ENCODE data around the gene AADACL2. TPM values are rescaled to one million over a fixed set of nuclear protein-coding genes. Genes with fewer than 3 reads are reported as not detected.

AADACL2 gene
- polyA plus RNA-seq, 3 donors = not detected

- H3K9me3 ChIP-seq (replicated peaks in 1 of 2; ENCODE audit: control insufficient read depth in 1 of 2, insufficient read depth in 1 of 2, low read length in 2 of 2) = no peaks in the 10 kb centered on the region
- WGBS (ENCODE audit: insufficient coverage) = 100% methylated on average over 1 of the region's 2 CpGs
- H4K20me1 ChIP-seq (ENCODE audit: insufficient read depth, low read length) = no peaks in the 10 kb centered on the region
- H3K4me3 ChIP-seq (replicated peaks in 1 of 3; ENCODE audit: low read depth in 2 of 3, low read length in 3 of 3) = no peak overlapping the region
- Mint-ChIP-seq H3K36me3 (no peaks in the 10 kb centered on the region), H3K9me3 (peaks cover 0 to 9% (median 3%) of the 10 kb centered on the region in 7 donors), H3K4me3 (no peak overlapping the region), H3K4me1 (no peaks in the 10 kb centered on the region), H3K27ac (no peak overlapping the region), H3K27me3 (ENCODE audit: low read depth in 3 of 3) (peaks cover 0 to 3% (median 0%) of the 10 kb centered on the region in 3 donors)
- H3K4me1 ChIP-seq (ENCODE audit: control insufficient read depth in 1 of 2, insufficient read depth in 2 of 2, low read length in 2 of 2) = no peaks in the 10 kb centered on the region
- no peaks in the 10 kb centered on the region for H3K27me3 ChIP-seq (ENCODE audit: control insufficient read depth in 2 of 2, insufficient read depth in 2 of 2, low read length in 2 of 2)
- DNase-seq = no peak
- H3K27ac ChIP-seq (ENCODE audit: low read depth in 1 of 2, low read length in 2 of 2) = no peak overlapping the region
- H2AFZ ChIP-seq (ENCODE audit: insufficient read depth, low read depth, low read length, poor library complexity, severe bottlenecking) = no peak overlapping the region
- H3K79me2 ChIP-seq (ENCODE audit: insufficient read depth, low read length) = no peaks in the 10 kb centered on the region
- no peak overlapping the region for H3K4me2 ChIP-seq (replicated peaks; ENCODE audit: extremely low read depth, low read length, poor library complexity, severe bottlenecking)
- no peaks in the 10 kb centered on the region for H3K36me3 ChIP-seq (replicated peaks in 1 of 2; ENCODE audit: control insufficient read depth in 1 of 2, insufficient read depth in 2 of 2, low read length in 2 of 2)
- intact Hi-C loops (cut with micrococcal nuclease) = no loop called here
- H3K9ac ChIP-seq (ENCODE audit: insufficient read depth, low read length, poor library complexity, severe bottlenecking) = no peak overlapping the region
- TF ChIP-seq CTCF (IDR thresholded peaks at IDR 0.05) = no peak
Measured at GRCh38 chr3:151732861-151733260, 866 bp upstream of the AADACL2 start.

DNA sequence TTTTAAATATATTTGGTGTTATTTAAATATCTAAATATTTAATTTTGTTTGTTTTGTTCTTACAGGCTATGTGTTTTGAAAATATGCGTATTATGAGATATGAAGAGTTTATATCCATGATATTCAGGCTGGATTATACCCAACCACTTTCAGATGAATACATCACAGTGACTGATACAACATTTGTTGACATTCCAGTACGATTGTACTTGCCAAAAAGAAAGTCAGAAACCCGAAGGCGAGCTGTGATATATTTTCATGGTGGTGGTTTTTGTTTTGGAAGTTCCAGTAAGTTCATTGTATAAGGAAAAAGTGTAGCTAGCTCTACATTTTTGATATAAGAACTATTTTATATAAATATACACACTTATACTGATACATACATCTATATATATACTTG lies 6.9 kb downstream of the AADACL2 start:
- no CpG with 5 or more reads among the region's 4 CpGs for WGBS (ENCODE audit: insufficient coverage)
- TF ChIP-seq CTCF (IDR thresholded peaks at IDR 0.05) = no peak

More for the DNA sequence above, 6.9 kb downstream of the AADACL2 start:
- H3K27me3 ChIP-seq (ENCODE audit: control insufficient read depth in 2 of 2, insufficient read depth in 2 of 2, low read length in 2 of 2) = no peaks in the 10 kb centered on the region
- H3K27ac ChIP-seq (ENCODE audit: low read depth in 1 of 2, low read length in 2 of 2) = no peak overlapping the region
- H3K4me3 Mint-ChIP-seq = no peak overlapping the region
- H3K36me3 ChIP-seq (replicated peaks in 1 of 2; ENCODE audit: control insufficient read depth in 1 of 2, insufficient read depth in 2 of 2, low read length in 2 of 2) = no peaks in the 10 kb centered on the region
- H3K27ac Mint-ChIP-seq = no peak overlapping the region
- H3K9me3 ChIP-seq (replicated peaks in 1 of 2; ENCODE audit: control insufficient read depth in 1 of 2, insufficient read depth in 1 of 2, low read length in 2 of 2) = no peaks in the 10 kb centered on the region
- H4K20me1 ChIP-seq (ENCODE audit: insufficient read depth, low read length) = no peaks in the 10 kb centered on the region
- intact Hi-C loops (cut with micrococcal nuclease) = no loop called here
- H3K4me1 Mint-ChIP-seq = peaks cover 14% of the 10 kb centered on the region
- H3K36me3 Mint-ChIP-seq = no peaks in the 10 kb centered on the region
- no peak overlapping the region for H2AFZ ChIP-seq (ENCODE audit: insufficient read depth, low read depth, low read length, poor library complexity, severe bottlenecking)
- no peaks in the 10 kb centered on the region for H3K79me2 ChIP-seq (ENCODE audit: insufficient read depth, low read length)
- no peak for DNase-seq
- peaks cover 0 to 3% (median 1%) of the 10 kb centered on the region in 3 donors for H3K27me3 Mint-ChIP-seq (ENCODE audit: low read depth in 3 of 3)
- no peak overlapping the region for H3K9ac ChIP-seq (ENCODE audit: insufficient read depth, low read length, poor library complexity, severe bottlenecking)
- H3K4me3 ChIP-seq (replicated peaks in 1 of 3; ENCODE audit: low read depth in 2 of 3, low read length in 3 of 3) = no peak overlapping the region
- H3K4me1 ChIP-seq (ENCODE audit: control insufficient read depth in 1 of 2, insufficient read depth in 2 of 2, low read length in 2 of 2) = no peaks in the 10 kb centered on the region
- H3K9me3 Mint-ChIP-seq = peaks cover 1 to 9% (median 6%) of the 10 kb centered on the region in 7 donors
- no peak overlapping the region for H3K4me2 ChIP-seq (replicated peaks; ENCODE audit: extremely low read depth, low read length, poor library complexity, severe bottlenecking)
